H1 (cell line): Measurements from ENCODE around the gene GALNT9. TPM values are rescaled to one million over a fixed set of nuclear protein-coding genes. Genes with fewer than 3 reads are reported as not detected.

Experiments used
- CHD1 ChIP-seq: IDR thresholded peaks from 2 replicates; pipeline ENCODE4 v1.6.1; 2012; ENCODE audit warnings: low read depth, low read length, improper control_type of control experiment
- KDM1A ChIP-seq: fragments of 200-600, 300-600 bp; sonication (generic); IDR thresholded peaks from 2 replicates; pipeline ENCODE4 v1.7.1; 2016; ENCODE audit warnings: mild to moderate bottlenecking, low read length, borderline replicate concordance
- RFX5 ChIP-seq: IDR thresholded peaks from 2 replicates; pipeline ENCODE4 v1.6.1; 2011; ENCODE audit warnings: low read depth, low read length, improper control_type of control experiment, borderline replicate concordance
- SIX5 ChIP-seq: IDR thresholded peaks from 2 replicates; pipeline ENCODE4 v1.6.1; 2011; ENCODE audit warnings: mild to moderate bottlenecking, low read depth, low read length
- SUZ12 ChIP-seq: fragments of 200-600 bp; sonication (generic); IDR thresholded peaks from 2 replicates; pipeline ENCODE4 v1.6.1; 2012; ENCODE audit warnings: mild to moderate bottlenecking, inconsistent platforms, low read length, moderate library complexity, mixed read lengths
- TBP ChIP-seq: IDR thresholded peaks from 2 replicates; pipeline ENCODE4 v1.6.1; 2011; ENCODE audit warnings: low read depth, low read length, improper control_type of control experiment
- polyA plus RNA-seq, 7 experiments: library from polyadenylated mRNA; depleted of rRNA in 3 of 7; stranded (reverse) in 5 of 7; unstranded in 2 of 7; fragments of >200 nt in 5 of 7; fragments of 200-250 nt in 2 of 7; gene quantifications; 1 replicate in 5 of 7; 2 replicates in 1 of 7; 4 replicates in 1 of 7; pipeline versions ENCODE4 v1.2.1 to v1.2.3, GENCODE V29; 2011 to 2013; ENCODE audit warnings: missing spikeins in 2 of 7, mixed read lengths in 2 of 7
- total RNA-seq: library from RNA; stranded (reverse); fragmentation: NEBNext Ultra II Directional; extraction: Animal tissue kit (Norgen Biotek cat#: 25700); gene quantifications from 2 replicates; pipeline ENCODE4 v1.2.1, GENCODE V29; 2021
- TF ChIP-seq, protein P1 (sequence below): IDR thresholded peaks from 2 replicates; pipeline ENCODE4 v1.6.1; 2012; ENCODE audit warnings: low read length, inconsistent platforms
- TF ChIP-seq, protein P2 (sequence below): IDR thresholded peaks from 2 replicates; pipeline ENCODE4 v1.6.1; 2012; ENCODE audit warnings: inconsistent platforms

Gene GALNT9
- total and polyA plus RNA-seq, 2 of the 8 experiments (the other 6 are each of a cell fraction or from before 2014, with no cell fraction given) = 2.0 to 3.6 TPM

- TF ChIP-seq, protein P1, sequence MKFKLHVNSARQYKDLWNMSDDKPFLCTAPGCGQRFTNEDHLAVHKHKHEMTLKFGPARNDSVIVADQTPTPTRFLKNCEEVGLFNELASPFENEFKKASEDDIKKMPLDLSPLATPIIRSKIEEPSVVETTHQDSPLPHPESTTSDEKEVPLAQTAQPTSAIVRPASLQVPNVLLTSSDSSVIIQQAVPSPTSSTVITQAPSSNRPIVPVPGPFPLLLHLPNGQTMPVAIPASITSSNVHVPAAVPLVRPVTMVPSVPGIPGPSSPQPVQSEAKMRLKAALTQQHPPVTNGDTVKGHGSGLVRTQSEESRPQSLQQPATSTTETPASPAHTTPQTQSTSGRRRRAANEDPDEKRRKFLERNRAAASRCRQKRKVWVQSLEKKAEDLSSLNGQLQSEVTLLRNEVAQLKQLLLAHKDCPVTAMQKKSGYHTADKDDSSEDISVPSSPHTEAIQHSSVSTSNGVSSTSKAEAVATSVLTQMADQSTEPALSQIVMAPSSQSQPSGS = no peak
- TF ChIP-seq SUZ12 (no peak), RFX5 (no peak), SIX5 (no peak), CHD1 (no peak), KDM1A (no peak), TBP (no peak)
- TF ChIP-seq, protein P2, sequence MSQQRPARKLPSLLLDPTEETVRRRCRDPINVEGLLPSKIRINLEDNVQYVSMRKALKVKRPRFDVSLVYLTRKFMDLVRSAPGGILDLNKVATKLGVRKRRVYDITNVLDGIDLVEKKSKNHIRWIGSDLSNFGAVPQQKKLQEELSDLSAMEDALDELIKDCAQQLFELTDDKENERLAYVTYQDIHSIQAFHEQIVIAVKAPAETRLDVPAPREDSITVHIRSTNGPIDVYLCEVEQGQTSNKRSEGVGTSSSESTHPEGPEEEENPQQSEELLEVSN = no peak
These were observed 110.9 kb downstream of the GALNT9 start (continued) for GRCh38 chr12:132218527-132218875.
